GM21526 (cell line): Measurements from ENCODE around the gene VSTM2B.

Experiments used
- ATAC-seq: cut with Tn5 transposase; IDR thresholded peaks from one replicate; pipeline ENCODE4 v1.9.1; 2021; ENCODE audit warnings: moderate library complexity; ENCODE audit not compliant: unreplicated experiment, low FRiP score

The VSTM2B gene

DNA sequence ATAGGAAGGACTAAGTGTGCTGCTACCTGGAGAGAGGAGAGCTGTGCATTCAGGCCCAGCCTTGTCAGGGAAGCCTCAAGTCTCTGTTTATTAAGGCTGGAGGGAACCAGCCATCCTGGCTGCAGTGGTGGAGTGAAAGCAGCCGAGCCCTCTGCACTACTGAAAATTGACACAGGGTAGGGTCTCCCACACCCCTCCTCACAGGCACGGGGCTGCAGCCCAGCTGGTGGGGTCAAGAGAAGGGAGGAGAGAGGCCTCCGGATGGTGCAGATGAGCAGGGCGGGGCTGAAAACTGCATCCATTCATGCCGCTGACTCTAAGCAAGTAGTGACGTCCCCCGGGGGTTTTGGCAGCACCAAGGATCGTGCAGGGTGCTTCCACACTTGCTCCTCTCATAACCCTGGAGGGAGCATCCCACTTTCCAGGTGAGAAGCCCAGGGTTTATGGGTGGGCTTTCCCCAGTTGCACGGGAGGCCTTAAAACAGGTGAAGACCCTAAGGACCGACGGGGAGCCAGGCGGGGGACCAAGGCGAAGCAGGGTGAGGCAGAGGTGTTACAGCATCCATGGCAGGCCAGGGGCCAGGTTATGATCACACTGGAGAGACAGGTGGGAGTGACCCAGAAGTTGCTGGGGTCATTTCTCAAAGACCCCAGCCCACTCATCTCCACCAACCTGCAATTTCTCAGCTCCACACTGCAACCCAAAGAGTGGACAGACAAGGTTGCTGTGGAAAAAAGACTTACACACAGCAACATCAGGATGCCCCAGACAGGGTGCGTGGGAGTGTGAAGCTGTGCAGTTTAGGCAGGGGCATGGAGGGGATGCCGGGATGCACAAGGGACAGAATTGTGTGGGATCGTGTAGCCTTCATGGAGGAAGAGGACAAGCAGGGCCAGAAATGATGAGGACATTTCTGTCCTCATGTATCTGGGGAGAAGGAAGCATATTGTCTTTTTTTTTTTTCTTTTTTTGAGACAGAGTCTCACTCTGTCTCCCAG is 36.8 kb downstream of the VSTM2B start:
- ATAC-seq: no peak

DNA sequence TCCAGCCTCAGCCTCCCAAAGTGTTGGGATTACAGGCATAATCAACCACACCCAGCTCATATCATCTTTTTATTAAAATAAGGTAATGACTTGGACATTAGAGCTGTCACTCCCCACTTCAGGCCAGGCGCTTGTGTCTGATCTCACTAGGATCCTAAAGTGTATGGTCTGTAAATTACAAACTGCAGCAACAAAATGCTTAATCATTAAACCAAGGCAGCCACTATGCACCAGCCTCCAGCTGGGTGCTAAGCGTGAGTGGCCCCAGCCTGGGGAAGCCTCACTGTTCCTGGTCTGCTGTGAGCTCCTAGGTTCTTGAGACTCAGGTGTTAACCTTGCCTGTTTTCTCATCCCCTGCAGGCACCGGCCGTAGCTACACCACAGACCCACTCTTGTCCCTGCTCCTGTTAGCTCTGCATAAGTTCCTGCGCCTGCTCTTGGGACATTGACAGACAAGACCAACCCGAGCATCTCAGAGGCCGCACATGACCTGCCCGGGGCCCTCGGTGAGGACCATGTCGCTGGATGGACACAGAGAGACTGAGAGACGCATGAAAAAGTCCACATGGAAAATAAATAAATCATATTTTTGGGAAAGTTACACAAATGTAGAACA is 37.8 kb downstream of the VSTM2B start:
- no peak for ATAC-seq

DNA sequence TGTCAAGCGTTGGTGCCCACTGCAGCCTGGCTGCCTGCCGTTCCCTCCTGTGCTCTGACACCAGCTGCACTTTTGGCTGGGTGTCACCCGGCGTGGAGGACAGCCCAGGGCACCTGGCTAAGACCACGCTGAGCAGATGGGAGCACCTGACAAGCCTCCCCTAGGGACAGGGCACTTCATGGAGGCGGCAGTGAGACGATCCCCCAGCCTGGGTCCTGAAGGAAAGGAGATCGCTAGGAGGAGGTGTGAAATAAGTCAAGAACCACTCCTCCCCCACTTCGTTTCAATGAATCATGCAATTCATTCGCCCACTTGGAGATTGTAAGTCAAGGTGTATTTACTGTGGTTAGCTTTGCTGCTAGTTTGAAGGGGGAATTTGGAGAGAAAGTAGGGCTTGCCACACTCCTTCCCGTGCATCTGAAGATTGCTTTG is 38.8 kb downstream of the VSTM2B start:
- no peak for ATAC-seq

DNA sequence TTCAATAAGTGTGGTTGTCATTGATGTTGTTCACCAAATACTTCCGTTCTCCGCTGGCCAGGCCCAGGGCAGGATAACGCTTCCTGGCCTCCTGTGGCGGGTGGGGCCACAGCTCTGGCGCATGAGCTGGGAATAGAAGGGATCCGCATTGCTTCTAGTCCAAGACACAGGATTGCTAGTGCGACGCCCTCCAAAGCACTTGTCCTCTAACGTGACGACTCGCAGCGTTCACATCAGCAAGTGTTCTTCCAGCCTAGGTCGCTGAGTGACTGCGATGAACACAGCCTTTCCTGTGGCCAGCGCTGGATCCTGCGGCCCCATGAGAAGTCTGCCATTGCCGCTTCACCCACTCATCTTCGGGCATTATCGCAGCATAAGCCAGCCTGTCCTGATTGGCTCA is 39.4 kb downstream of the VSTM2B start:
- no peak for ATAC-seq

DNA sequence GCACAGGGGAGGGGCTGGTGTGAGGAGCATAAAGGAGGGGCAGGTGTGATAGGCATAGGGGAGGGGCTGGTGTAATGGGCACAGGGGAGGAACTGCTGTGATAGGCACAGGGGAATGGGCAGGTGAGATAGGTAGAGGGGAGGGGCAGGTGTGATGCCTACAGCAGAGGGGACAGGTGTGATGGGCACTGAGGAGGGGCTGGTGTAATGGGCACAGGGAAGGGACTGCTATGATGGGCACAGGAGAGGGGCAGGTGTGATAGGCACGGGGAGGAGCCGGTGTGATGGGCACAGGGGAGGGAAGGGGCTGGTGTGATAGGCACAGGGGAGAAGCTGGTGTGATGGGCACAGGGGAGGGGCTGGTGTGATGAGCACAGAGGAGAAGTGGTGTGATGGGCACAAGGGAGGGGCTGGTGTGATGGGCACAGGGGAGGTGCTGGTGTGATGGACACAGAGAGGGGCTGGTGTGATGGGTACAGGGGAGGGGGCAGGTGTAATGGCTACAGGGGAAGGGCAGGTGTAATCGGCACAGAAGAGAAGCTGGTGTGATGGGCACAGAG is 40.8 kb downstream of the VSTM2B start:
- ATAC-seq: no peak

DNA sequence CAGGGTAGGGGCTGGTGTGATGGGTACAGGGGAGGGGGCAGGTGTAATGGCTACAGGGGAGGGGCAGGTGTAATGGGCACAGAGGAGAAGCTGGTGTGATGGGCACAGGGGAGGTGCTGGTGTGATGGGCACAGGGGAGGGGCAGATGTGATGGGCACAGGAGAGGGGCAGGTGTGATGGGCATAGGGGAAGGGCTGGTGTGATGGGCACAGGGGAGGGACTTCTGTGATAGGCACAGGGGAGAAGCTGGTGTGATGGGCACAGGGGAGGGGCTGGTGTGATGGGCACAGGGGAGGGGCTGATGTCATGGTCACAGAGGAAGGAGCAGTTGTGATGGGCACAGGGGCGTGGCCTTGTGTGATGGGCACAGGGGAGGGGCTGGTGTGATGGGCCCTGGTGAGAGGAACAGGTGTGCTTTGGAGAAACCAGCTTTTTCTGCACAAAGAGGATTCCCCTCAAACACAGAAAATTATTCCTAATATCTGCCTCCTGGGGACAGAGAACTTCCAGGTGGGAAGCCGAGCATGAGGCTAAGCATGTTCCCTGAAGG is 41.6 kb downstream of the VSTM2B start:
- ATAC-seq: no peak

DNA sequence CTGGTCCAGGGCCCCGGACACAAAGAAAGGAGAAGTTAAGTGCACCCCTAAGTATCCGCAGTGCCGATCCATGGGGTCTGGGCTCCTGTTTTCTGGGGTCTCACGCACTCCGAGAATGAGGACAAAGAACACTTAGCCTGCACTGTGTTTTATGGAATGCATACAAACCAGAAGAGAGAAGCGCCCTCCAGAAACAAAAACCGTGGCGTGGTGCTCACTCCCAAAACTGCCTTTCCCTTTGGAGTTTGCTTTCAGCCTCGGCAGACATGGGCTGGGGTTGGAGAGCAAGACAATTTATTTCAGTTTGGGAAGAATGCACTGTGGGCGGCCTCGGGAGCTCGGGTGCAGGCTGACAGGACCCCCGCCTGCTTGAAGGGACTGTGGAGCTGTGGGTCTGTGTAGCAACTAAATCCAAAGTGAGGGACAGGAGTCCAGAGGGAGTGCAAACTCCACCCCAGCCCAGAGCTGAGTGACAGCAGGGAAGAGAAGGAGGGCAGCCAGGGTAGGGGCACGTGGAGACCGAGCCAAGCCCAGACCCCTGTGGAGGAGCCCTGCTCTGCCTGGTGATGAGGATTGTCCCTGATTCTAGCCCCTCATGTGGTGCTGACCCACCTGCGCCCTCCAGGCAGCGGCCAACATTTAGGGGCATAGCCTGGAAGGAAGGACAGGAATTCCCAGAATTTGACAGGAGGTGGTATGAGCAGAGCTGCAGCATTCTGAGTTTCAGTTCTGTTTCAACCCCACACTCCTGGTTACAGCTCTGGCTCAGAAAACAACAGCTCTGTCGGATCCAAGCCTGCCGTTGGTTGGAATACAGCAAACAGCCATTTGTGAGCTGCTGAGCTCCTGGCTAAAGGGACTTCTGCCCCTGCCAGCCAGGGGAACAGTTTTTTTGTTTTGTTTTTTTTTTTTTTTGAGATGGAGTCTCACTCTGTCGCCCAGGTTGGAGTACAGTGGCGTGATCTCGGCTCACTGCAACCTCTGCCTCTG is 42.5 kb downstream of the VSTM2B start:
- ATAC-seq: no peak

DNA sequence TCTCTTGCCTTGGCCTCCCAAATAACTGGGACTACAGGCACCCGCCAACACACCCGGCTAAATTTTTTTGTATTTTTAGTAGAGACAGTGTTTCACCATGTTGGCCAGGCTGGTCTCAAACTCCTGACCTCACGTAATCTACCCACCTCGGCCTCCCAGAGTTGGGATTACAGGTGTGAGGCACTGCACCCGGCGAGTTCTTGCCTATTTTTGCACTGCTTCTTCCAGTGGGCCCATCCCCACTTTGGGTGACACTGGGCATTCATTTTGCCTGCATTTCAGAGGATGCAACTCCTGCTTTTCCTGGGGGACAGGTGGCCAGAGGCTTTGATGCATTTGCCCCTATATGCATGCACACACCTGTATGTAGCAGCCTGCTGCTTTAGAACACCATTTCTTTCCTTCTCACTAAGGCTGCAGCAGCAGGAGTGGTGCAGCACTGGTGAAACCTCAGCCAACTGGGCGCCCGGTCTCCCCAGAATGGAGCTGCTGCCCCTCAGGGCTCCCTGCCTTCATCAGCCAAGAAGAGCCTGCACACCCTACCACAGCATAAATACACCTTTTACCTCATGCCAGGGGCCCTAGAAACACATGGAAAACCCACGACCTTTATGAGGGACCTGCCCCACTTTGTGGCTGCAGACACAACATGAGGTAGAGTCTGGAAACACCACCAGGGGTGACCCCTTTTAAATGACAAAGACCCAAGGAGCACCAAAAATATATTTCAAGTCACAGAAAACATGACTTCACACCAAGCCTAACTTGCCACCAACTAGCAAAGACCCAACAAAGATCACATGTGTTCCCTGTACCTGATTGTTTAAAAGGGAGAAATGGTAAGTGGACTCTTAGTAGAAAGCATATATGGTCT is 43.5 kb downstream of the VSTM2B start:
- ATAC-seq: no peak

DNA sequence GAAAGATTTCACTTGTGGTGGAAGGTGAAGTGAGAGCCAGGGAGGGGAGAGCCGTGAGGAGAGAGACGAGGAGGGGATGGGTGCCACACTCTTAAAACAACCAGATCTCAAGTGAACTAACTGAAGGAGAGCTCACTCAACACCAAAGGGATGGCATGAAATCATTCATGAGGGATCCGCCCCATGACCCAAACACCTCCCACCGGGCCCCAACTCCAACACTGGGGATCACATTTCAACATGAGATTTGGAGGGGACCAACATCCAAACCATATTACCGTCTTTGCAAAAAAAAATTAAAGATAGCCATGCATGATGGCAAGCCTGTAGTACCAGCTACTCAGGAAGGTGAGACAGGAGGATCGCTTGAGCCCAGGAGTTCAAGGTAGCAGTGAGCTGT is 45.4 kb downstream of the VSTM2B start:
- no peak for ATAC-seq

DNA sequence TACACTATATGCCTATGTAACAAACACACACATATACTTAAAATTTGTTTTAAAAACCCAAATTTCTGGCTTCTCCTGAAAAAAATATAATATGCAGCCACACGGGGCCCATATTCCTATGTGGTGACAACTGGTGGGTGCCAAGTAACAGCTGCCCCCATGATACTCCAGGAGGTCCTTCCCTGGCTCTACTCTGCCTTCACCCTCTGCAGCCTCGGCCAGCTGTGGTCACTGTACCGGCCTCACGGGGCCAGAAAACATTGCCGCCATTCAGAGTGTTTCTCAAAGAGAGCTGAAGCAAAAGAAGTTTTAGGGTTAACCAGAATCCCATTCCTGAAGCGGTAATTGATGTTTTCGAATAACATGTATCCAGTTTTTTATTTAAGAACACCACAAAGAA is 47.7 kb downstream of the VSTM2B start:
- ATAC-seq: no peak

DNA sequence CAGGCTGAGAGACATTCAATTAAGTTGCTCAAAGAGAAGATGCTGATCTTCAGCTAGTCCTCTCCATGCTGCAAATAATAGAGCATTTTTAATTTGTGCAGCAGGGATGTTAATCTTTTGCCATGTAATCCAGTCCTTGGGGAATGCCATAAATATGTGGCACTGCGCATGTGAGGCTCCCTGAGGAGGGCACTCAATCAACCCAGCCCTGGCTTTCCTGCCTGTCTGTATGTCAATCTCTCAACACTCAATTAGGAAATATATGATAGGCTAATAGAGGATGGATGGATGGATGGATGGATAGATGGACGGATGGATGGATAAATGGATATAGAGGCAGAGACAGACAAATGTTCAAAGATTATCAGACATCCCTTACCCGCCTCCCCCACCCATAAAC is 48.7 kb downstream of the VSTM2B start:
- no peak for ATAC-seq

DNA sequence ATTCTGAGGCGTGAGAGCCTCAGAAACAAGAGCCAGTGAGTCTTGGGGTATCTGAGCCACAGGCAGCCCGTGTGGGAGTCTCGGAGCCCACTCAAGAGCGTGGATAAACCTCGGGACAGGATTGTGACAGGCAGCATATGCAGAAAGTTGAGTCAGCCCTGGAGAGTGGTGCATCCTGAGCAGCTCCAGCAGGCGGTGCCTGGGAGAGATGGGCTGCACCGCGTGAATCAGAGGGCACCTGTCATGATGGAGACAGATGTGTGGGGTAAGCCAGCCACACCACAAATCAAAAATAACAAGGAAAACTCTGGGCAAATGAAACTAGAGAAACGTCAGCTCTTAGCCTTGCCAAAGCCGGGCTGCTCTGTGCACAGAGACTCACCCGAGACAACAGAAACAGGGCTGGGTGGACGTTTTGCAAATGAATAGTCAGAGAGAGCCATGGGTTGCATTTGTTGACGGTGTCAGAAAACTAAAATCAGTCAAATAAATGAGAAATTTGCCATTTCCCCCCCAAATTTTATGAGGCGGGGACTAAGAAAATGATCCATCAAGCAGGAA is 50.3 kb downstream of the VSTM2B start:
- ATAC-seq: no peak

DNA sequence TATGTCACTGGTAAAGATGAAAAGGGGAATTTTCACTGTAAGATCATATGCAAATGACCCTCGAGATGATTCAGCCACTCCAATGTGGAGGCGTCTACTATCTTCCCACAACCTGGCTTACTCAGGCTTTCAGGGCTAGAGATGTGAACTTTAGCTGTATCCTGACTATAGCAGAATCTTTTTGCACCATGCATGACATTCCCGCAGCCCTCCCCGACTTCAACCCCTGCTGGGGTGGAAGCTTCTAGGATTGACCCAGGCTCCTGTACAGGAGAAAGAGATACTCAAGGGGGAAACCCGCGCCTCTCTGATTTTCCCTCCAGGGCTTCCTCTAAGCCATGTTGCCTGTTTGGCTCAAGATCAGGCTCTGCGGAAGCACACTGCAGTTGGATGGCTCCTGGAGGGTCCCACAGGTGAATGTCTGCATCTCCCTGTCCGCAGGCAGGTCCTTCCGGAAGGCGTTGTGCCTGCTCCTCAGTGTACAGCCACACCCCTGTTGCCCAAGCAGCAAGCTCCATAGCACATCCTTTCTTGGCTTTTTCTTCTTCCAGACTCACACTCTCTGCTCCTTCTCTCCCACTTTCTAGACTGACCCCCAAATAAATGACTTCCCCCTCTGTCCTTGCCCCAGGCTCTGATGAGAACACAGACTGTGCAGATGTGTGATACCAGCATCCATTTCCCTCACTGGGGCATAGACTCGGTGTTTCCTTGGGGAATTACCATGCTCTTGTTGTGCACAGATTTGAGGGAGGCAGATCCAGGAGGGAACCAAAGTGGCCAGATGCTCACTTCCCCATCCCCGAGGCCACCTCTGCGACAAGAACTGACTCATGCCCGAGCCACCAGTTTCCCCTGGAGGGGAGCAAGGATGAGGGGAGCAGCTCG is 51.2 kb downstream of the VSTM2B start:
- no peak for ATAC-seq

DNA sequence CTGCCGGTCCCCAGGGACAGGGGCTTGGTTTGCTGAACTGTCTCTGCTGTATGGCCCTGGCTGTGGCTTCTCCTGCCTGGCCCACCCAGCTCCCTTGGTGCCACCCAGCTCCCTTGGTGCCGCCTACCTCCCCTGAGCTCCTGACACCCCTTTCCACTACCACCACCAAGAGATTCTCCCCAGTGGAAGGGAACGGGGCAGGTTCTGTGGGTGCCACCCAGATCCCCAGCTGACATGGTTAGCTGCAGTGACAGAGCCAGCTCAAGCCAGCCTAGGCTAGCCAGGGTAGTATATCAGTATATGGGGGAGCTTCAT is 51.8 kb downstream of the VSTM2B start:
- ATAC-seq: no peak

DNA sequence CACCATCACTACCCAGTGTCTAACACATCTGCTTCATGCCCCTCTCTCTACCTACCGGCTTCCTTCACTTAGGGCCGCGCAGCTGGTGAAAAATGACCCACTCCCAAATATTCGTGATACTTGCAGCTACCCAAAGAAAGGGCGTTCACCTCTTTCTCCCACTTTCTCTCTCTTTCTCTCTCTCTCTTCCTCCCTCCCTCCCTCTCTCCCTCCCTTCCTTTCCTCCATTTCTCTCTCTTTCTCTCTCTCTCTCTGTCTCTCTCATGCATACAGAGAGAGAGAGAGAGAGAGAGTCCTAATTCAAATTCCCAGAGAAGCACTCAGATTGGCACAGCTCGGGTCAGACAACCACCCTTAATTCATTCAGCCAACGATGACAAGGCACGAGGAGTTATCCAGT is 52.6 kb downstream of the VSTM2B start:
- ATAC-seq: no peak

DNA sequence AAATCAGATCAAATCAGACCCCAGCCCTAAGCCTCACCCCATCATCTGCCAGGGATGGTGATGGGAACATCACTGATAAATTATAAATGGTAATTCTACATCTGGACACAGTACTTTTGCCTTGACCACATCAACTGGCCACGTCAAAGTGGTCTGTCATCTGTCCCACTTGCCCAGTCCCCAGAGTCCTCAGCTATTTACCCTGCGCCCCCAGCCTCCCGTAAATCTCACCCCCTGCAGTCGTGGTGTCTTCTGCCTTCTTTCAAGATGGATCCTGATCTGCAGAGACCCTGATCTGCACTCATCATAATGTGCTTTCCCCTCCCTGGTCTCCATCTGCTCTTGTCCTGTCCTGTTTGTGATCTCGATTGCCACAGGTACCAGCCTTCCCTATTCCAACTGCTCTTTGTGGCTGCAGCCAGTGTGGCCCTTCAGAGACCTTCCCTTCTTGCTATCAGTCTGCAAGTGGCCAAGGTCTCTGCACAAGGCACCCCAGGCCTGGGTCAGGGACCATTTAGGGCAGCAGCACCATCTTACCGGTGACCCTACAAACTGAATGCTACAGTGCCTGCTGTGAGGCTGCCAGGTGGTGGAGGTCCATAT is 53.6 kb downstream of the VSTM2B start:
- no peak for ATAC-seq

DNA sequence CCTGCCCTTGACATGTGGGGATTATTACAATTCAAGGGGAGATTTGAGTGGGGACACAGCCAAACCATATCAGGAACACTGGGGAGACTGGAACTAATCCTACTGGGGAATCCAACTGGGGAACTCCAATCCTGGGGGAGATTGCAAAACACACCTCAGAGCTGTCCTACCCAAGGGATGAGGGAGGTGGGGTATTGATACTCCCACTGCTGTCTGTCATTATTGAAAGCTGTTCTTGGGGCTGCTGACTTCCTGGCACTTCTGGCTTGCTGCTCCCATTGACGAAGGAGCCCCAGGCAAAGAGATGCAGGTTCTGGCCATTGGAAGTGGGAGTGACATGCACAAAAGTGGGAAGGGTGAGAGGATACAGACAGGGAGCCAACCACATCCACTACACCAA is 55.6 kb downstream of the VSTM2B start:
- ATAC-seq: no peak
